Heart left ventricle (tissue), 16 donors: ENCODE data around the gene GJB5. TPM values are rescaled to one million over a fixed set of nuclear protein-coding genes. Genes with fewer than 3 reads are reported as not detected.
A peak's percentile ranks its signal among the peaks of the same experiment; 100 is the strongest.

Source experiments
- ATAC-seq, 4 donors: fragments of 200-7000 bp; cut with Tn5 transposase; one replicate each; pipeline ENCODE4 v1.9.1; 2020 to 2022; ENCODE audit warnings: moderate library complexity in 4 of 4, mild to moderate bottlenecking in 3 of 4, moderate number of reproducible peaks in 1 of 4
- DNase-seq, 5 donors: peaks; one replicate each; pipeline ENCODE4 v3.0.0-alpha.2; 2020
- H3K27ac ChIP-seq, 12 donors: fragments of 200-600 bp; sonication (generic) in 4 of 12; one replicate each; pipeline versions ENCODE4 v1.5.0 to v1.8.0; 2016 to 2022; ENCODE audit warnings: mild to moderate bottlenecking in 2 of 12
- H3K27me3 ChIP-seq, 9 donors: fragments of 200-600 bp; sonication (generic) in 2 of 9; one replicate each; pipeline versions ENCODE4 v1.5.1 to v1.8.0; 2016 to 2022; ENCODE audit warnings: mild to moderate bottlenecking in 3 of 9
- H3K36me3 ChIP-seq, 9 donors: fragments of 200-600 bp; sonication (generic) in 2 of 9; one replicate each; pipeline versions ENCODE4 v1.5.0 to v1.8.0; 2018 to 2022; ENCODE audit warnings: mild to moderate bottlenecking in 2 of 9
- H3K4me1 ChIP-seq, 12 donors: fragments of 200-600 bp; sonication (generic) in 4 of 12; one replicate each; pipeline versions ENCODE4 v1.5.0 to v1.8.0; 2016 to 2022; ENCODE audit warnings: mild to moderate bottlenecking in 3 of 12
- H3K4me3 ChIP-seq, 12 donors: fragments of 200-600 bp; sonication (generic) in 4 of 12; one replicate each; pipeline versions ENCODE4 v1.5.0 to v1.8.0; 2017 to 2022; ENCODE audit warnings: mild to moderate bottlenecking in 9 of 12, moderate library complexity in 4 of 12
- H3K9me3 ChIP-seq, 12 donors: fragments of 200-600 bp; sonication (generic) in 4 of 12; one replicate each; pipeline versions ENCODE4 v1.5.0 to v1.8.0; 2016 to 2022; ENCODE audit warnings: mild to moderate bottlenecking in 1 of 12
- POLR2A ChIP-seq, 2 donors: fragments of 450-650 bp; IDR thresholded peaks; one replicate each; pipeline ENCODE4 v1.6.1; 2017; ENCODE audit warnings: antibody characterized with exemption in 2 of 2, mild to moderate bottlenecking in 2 of 2, moderate library complexity in 2 of 2
- WGBS, 4 donors: extraction: QIAGEN DNeasy Blood & Tissue Kit in 2 of 4; methylation state at CpG; one replicate each; pipeline versions ENCODE4 v1.1.5 to v1.1.7; 2013 to 2018; 5-methylcytosine and 5-hydroxymethylcytosine counted together
- intact Hi-C, 10 donors: fragments of 100-400 bp; cut with DNase I; formaldehyde crosslinking; loops; one replicate each; pipeline versions ENCODE4 v1.11.1 to v1.14.2; 2022
- polyA plus RNA-seq, 2 donors: library from polyadenylated mRNA; stranded (reverse); fragments of 200-250 nt; gene quantifications; one replicate each; pipeline ENCODE4 v1.2.3, GENCODE V29; 2013
- total RNA-seq, 9 donors: library from RNA; depleted of rRNA in 2 of 9; stranded (reverse); fragments of >200 nt in 2 of 9; fragmentation: NEBNext Ultra II Directional in 3 of 9; extraction: Animal tissue kit (Norgen Biotek cat#: 25700) in 3 of 9; gene quantifications; one replicate each; pipeline versions ENCODE4 v1.1.0 to v1.2.4, GENCODE V29; 2016 to 2023
- TF ChIP-seq, protein P1 (sequence below), 12 donors: fragments of 200-600 bp; sonication (generic) in 4 of 12; IDR thresholded peaks; one replicate each; pipeline versions ENCODE4 v1.5.0 to v1.8.0; 2018 to 2022; ENCODE audit warnings: antibody characterized with exemption in 12 of 12, mild to moderate bottlenecking in 5 of 12
- donor health status: ischemic (EF 13 %, LVEDD 7.1; RV severe dilation, severe dysfunction).
- donor health status: healthy with polysubstance abuse.
- donor health status: DM: no; HTN: yes; CAD: no.
- donor health status: DM: no; HTN: no; CAD: no.
- donor health status: ischemic (EF 25% LVEDD 6.9; RV normal size, moderate dysfunction).
- donor health status: ischemic (EF 25% LVEDD 5.7; RV mildly dilated, moderate dysfunction).
- donor health status: healthy.
- donor health status: DM: yes; HTN: yes; CAD: no.
- donor health status: ischemic (EF 35%, LVEDD 5.7; RV mildly dilated, moderate dysfunction).
- donor health status: nonischemic (EF 11% LVEDD 7.7; RV severe dilation, severe dysfunction).
- donor health status: DM: yes; HTN: yes; CAD: no.
- donor health status: PGD.
- donor health status: ischemic (EF 29% LVEDD 5.4; RV normal size, mild dysfunction).
- donor health status: nonischemic (EF 23%, LVEDD 6.1; RV moderate dilation, normal function).

GJB5 gene
- total and polyA plus RNA-seq, 11 donors: not detected

DNA sequence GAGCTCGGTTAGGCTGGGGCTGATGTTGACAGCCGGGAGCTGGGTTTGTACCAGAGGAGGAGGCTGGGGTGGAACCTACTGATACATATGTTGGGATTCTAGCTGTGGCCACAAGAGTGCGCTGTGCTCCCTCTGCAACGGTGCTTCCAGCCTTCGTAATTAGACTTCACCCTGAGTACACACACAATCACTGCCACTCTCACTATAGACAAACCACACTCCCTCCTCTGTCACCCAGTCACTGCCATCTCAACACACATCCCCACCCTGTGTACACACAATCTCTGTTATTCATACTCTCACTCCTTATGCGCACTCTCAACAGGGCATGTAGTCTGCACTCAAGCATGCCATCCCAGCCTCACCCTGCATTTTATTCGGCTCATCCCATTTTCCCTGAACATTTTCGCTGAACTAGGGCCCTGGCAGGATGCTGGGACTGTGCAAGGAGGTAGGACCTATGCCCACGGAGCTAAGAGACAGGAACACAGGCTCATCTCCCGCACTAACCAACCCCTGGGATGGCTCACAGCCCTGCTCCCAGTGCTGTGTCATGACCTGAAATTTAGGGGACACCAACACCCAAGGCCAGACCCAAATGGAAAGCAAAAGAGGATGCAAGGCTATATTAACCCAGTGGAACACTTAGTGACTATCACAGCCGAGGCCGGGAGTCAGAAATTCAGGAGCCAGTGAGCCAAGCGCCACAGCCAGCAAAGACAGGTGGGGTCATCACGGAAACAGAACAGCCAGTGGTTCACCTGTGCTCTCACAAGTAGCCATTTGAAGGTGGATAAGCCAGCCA, 31.9 kb downstream of the GJB5 start:
- no peaks in the 10 kb centered on the region for H3K36me3 ChIP-seq
- peaks cover 6 to 22% (median 10%) of the 10 kb centered on the region in 9 donors for H3K27me3 ChIP-seq
- peak; percentile 66 to 79 (median 73) for DNase-seq
- H3K27ac ChIP-seq: no peak overlapping the region
- H3K4me3 ChIP-seq: no peak overlapping the region
- peak; percentile 50 to 82 (median 78) for ATAC-seq
- peaks cover 0 to 34% (median 6%) of the 10 kb centered on the region in 12 donors for H3K4me1 ChIP-seq
- intact Hi-C loops: loop anchor here in 9 of 10 donors (1.0 to 5.0 kb wide), 6 partner anchors 66 to 196 kb away; no protein-coding TSS in a partner anchor
- no peak for TF ChIP-seq POLR2A (IDR thresholded peaks at IDR 0.05)
- TF ChIP-seq, protein P1, sequence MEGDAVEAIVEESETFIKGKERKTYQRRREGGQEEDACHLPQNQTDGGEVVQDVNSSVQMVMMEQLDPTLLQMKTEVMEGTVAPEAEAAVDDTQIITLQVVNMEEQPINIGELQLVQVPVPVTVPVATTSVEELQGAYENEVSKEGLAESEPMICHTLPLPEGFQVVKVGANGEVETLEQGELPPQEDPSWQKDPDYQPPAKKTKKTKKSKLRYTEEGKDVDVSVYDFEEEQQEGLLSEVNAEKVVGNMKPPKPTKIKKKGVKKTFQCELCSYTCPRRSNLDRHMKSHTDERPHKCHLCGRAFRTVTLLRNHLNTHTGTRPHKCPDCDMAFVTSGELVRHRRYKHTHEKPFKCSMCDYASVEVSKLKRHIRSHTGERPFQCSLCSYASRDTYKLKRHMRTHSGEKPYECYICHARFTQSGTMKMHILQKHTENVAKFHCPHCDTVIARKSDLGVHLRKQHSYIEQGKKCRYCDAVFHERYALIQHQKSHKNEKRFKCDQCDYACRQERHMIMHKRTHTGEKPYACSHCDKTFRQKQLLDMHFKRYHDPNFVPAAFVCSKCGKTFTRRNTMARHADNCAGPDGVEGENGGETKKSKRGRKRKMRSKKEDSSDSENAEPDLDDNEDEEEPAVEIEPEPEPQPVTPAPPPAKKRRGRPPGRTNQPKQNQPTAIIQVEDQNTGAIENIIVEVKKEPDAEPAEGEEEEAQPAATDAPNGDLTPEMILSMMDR (IDR thresholded peaks at IDR 0.05): peak; percentile 80 to 93 (median 86)
- 46 to 51% (median 50%) methylated on average over 13 to 14 of the region's 14 CpGs for WGBS, 4 donors
- H3K9me3 ChIP-seq: no peaks in the 10 kb centered on the region

- DNase-seq: peak in 2 of 5 donors; percentile 38 to 44
- Histone ChIP-seq H3K4me3 (no peak overlapping the region), H3K9me3 (no peaks in the 10 kb centered on the region), H3K4me1 (peaks cover 0 to 41% (median 10%) of the 10 kb centered on the region in 12 donors), H3K27me3 (peaks cover 0 to 12% (median under 1%) of the 10 kb centered on the region in 9 donors), H3K36me3 (no peaks in the 10 kb centered on the region), H3K27ac (peak overlapping the region in 4 of 12 donors; percentile 10 to 43 (median 24))
- intact Hi-C loops: loop anchor here in 7 of 10 donors (1.0 to 5.0 kb wide), 5 partner anchors 65 to 195 kb away; no protein-coding TSS in a partner anchor
- no peak for TF ChIP-seq POLR2A (IDR thresholded peaks at IDR 0.05)
- TF ChIP-seq, protein P1 (IDR thresholded peaks at IDR 0.05): peak in 11 of 12 donors; percentile 25 to 52 (median 40)
- 45 to 57% (median 49%) methylated on average over 8 to 9 of the region's 9 CpGs for WGBS, 4 donors
- peak in 3 of 4 donors; percentile 34 to 59 (median 45) for ATAC-seq
Observed at GRCh38 chr1:34787461-34788420, 32.9 kb downstream of the GJB5 start.

DNA sequence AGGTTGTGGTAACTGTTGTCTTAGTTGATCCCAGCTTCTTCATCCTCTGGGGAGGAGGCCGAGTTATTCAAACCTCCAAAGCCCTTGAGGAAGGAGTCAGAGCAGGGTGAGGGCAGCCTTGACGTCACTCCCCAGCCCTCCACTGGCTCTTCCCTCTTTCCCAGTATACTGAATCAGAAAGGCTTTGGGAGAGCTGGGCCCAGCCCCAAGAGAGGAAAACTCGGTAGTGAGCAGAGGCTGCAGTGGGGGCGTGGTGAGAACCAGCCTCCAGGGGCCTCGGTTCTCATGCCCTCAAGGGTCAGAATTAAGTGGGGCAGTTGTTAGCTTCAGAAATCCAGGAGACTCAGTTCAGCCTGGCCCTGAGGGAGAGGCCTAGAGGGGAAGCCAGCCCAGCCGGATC, 36.1 kb downstream of the GJB5 start:
- TF ChIP-seq POLR2A (IDR thresholded peaks at IDR 0.05): peak in 1 of 2 donors; percentile 27
- TF ChIP-seq, protein P1 (IDR thresholded peaks at IDR 0.05): no peak
- Histone ChIP-seq H3K36me3 (peaks cover 0 to 18% (median 5%) of the 10 kb centered on the region in 9 donors), H3K27me3 (peaks cover 0 to 7% (median 0%) of the 10 kb centered on the region in 9 donors), H3K4me1 (peaks cover 0 to 41% (median 13%) of the 10 kb centered on the region in 12 donors), H3K9me3 (no peaks in the 10 kb centered on the region), H3K27ac (peak overlapping the region in 11 of 12 donors; percentile 45 to 96 (median 68)), H3K4me3 (no peak overlapping the region)
- DNase-seq (peak in 4 of 5 donors; percentile 70 to 80 (median 72)), ATAC-seq (peak; percentile 7 to 59 (median 46))
- intact Hi-C loops: no loop called here
- WGBS, 4 donors: 64 to 75% (median 69%) methylated on average over 5 to 6 of the region's 6 CpGs
